Measurements from ENCODE around the gene TMEM121B. TPM values are rescaled to one million over a fixed set of nuclear protein-coding genes. Genes with fewer than 3 reads are reported as not detected.

The TMEM121B gene
- total and polyA plus RNA-seq, 2 experiments from 2014 or later = 2.0 to 7.2 TPM

- Mint-ChIP-seq H3K36me3 (ENCODE audit: low read depth) (peaks cover 52% of the 10 kb centered on the region), H3K27me3 (ENCODE audit: insufficient read depth, low read depth, poor library complexity) (peaks cover 1% of the 10 kb centered on the region), H3K9me3 (peaks cover 4% of the 10 kb centered on the region; the same call in 1 of the 3 replicates), H3K27ac (no peak overlapping the region), H3K4me1 (no peaks in the 10 kb centered on the region), H3K4me3 (no peak overlapping the region)
- DNase-seq (ENCODE audit: low spot score) = no peak
- Histone ChIP-seq H3K4me1 (ENCODE audit: insufficient read depth) (no peaks in the 10 kb centered on the region), H4K20me1 (replicated peaks; ENCODE audit: insufficient read depth) (peaks cover 13% of the 10 kb centered on the region), H3F3A (replicated peaks; ENCODE audit: low read depth) (peaks cover 13% of the 10 kb centered on the region), H3K27ac (ENCODE audit: low read depth) (no peak overlapping the region), H3K36me3 (ENCODE audit: insufficient read depth) (no peaks in the 10 kb centered on the region; the same call in 1 of the 2 replicates), H2AFZ (no peak overlapping the region), H3K79me2 (replicated peaks; ENCODE audit: insufficient read depth) (peaks cover 17% of the 10 kb centered on the region), H3K27me3 (ENCODE audit: insufficient read depth) (no peaks in the 10 kb centered on the region), H3K4me3 (no peak overlapping the region), H3K9me2 (ENCODE audit: insufficient read depth) (no peaks in the 10 kb centered on the region), H3K4me2 (no peak overlapping the region)
- TF ChIP-seq EZH2phosphoT487 (IDR thresholded peaks at IDR 0.05; ENCODE audit: unreplicated experiment) (no peak), ZNF462 (CRISPR knock-in tag; IDR thresholded peaks at IDR 0.05) (no peak), ETS1 (IDR thresholded peaks at IDR 0.05) (no peak)
- ATAC-seq = no peak
These were observed 21.9 kb upstream of the TMEM121B start for GRCh38 chr22:17143101-17143500.

All from GM23338 (cell line).